ENCODE data around the gene PLEKHA7.
"Not testable (repeated sequence)": the region's sequence is repeated elsewhere in the genome, so short reads cannot be mapped to it uniquely, and the experiment has no call there.

The PLEKHA7 gene

GRCh38 chr11:17010851-17011420, 3.3 kb downstream of the PLEKHA7 start:
- DNase-seq = peak; percentile 59 to 72

- DNase-seq = no peak
Observed at GRCh38 chr11:17008099-17008498, 6.1 kb downstream of the PLEKHA7 start.

DNA sequence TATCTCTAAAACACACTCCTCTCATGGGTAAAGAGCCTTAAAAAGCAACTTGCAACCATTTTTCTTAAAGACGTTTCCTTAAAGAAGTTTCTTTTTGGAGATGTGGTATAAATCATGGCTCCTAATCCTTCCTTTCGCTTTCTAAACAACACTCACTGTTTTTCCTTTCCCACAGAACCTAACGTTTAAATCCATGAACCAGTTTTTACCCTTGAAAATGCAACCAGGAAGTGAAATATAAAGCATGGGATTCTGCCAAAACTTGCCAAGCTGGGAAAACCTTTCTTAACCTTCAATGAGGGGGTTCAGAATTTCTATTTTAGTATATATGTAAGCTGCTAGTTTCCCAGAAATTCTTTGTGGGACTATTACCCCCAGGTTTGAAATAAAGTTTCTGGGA, 8.6 kb downstream of the PLEKHA7 start:
- DNase-seq = no peak

DNA sequence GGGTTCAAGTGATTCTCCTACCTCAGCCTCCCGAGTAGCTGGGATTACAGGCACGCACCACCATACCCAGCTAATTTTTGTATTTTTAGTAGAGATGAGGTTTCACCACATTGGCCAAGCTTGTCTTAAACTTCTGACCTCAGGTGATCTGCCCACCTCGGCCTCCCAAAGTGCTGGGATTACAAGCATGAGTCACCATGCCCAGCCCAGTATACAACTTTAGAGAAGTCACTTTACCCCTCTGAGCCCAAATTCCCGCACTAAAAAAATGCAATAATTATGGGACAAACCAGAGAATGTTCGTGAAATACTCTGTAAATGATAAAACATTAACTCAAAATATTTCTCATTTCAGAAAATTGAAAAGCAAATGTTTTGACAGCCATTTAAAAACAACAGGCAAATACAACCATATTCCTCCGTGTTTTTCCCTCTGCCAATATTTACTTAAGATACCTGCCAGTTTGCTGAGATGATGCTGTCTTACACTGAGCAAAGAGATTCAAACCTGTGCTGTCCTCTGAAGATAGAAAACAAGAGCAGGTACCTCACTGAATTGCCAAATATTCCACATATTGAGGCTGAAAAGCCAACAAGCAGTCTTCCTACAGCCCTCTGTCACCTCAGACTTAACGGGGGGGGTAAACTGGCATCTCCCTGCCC, 9.6 kb downstream of the PLEKHA7 start:
- no peak for DNase-seq

GRCh38 chr11:17003426-17003825, 10.8 kb downstream of the PLEKHA7 start:
- DNase-seq = no peak

GRCh38 chr11:17002543-17002942, 11.7 kb downstream of the PLEKHA7 start:
- no peak for DNase-seq

- DNase-seq = no peak
Observed at GRCh38 chr11:17001806-17002205, 12.4 kb downstream of the PLEKHA7 start.

DNA sequence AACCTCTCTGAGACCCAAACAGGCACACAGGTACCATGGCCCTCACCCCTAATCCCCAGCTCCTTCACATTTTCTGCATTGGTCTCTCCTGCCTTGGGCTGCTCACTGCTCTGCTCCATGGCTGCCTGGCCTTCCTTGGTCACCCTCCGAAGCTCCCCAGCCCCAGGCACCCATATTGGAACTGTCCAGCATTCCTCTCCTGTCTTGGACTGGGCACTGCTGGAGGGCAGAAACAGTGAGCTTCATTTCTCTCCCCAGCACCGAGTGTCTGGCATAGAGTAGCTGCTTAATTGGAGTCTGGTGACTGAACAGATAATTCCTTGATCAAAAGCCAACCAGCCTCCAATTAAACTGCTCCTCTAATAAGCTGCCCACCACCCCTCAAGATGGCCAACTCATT, 13.2 kb downstream of the PLEKHA7 start:
- no peak for DNase-seq

- not testable (repeated sequence) for DNase-seq
Observed at GRCh38 chr11:17000253-17000652, 14.0 kb downstream of the PLEKHA7 start.

DNA sequence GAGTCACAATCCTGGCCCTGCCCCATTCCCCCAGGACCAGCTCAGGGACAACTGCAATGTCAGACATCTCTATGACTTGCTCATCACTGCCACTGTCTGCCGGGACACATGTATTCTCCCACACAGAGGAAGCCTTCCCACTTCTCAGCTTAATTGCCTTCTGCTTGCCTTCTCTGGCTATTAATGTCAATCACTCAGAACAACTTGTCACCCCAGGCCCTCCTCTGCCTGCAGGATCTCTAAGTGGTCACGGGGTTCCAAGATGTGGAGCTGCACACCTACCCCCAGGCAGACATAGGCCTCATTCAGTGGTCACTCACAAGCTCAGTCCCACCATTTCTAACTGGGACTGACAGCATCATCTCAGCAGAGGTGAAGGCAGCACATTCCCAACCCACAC, 15.1 kb downstream of the PLEKHA7 start:
- DNase-seq = no peak

DNA sequence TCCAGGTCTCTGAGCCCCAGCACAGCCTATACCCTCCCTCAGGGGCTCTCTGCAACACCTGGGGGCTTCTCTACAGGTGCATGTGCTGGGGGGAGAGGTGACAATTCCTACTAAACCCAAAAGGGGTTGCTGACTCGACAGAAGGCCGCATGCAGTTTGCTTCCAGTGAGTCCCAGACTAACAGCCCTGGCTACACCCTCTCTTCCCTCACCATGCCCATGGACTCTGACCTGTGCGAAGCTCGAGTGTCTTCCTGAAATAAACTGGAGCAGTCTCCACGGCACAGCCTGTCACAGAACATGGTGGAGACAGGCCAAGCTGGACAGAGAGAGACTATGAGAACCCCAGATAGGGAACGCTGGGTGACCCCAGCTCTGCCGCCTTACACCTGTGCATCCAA, 16.6 kb downstream of the PLEKHA7 start:
- peak in 1 of 2 experiments; percentile 61 for DNase-seq

- no peak for DNase-seq
Observed at GRCh38 chr11:16993495-16993894, 20.7 kb downstream of the PLEKHA7 start.

DNA sequence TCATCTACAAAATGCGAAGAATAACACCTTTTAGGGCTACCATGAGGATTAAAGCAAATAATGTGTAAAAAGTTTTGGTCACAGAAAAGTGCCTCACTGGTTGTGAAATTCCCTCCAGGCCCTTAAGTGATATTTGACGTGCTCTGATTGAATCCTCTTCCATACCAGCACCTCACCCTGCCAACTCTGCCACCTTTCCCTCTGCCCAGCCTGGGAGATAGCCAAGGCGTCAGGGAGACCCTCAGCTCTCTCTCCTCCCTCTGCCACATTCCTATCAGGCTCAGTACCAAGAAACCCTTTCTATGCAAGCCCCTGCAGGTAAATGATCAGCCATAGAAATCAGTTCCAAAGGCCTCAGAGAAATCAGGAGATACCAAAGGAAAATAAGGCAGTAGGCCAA, 21.4 kb downstream of the PLEKHA7 start:
- no peak for DNase-seq

- DNase-seq = no peak
Observed at GRCh38 chr11:16989554-16989953, 24.7 kb downstream of the PLEKHA7 start.

GRCh38 chr11:16987205-16987568, 27.0 kb downstream of the PLEKHA7 start:
- DNase-seq = no peak

DNA sequence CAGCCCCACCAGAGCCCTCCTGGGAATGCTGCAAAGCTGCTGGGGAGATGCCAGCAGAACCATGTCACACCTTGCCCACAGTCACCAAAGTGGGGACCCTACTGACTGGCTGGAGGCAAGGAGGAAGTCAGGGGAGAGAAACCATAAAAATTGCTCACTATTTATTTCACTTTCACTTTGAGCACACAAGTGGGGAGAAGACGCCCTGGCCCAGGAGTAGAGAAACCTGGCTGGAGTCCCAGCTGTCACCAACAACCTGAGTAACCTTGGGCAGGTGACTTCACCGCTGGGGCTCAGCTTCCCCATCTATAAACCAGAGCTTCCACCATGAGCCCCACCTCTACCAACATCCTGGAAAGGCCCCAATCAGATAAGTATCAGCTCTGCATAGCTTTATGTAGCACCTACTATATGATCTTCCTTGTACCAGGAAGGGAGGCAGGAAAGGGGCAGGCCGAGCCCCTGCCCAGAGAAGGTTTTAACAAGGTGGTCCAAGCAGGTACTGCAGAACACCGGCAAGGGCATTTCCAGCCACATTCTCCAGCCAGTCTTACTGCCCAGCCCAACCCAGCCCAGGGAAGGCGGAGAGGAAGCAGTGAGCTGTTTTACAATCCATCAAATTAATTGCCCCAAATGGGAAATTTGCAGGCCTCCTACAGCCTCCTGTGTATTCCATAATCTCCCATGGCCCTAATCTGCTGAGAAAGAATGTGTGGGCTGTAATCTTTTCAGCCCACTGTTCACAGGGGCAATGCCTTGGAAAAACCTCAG, 27.6 kb downstream of the PLEKHA7 start:
- DNase-seq = no peak

DNA sequence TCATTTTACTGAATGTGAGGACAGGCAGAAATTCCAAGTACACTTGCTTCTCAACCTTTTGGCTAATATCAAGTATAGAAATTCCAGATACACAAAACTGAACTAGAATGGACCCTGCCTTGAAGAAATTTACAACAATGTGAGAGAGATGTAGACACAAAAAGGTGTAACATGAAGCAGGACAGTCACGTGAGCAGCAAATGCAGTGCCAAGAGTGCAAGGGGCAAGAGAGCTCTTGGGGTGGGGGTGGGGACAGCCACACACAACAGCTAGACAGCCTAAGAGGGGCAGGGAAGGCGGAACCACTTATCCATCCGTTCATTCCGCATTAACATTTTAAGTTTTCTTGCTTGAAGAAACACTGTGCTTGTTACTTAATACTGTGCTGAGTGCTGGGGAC, 28.9 kb downstream of the PLEKHA7 start:
- DNase-seq = no peak

DNA sequence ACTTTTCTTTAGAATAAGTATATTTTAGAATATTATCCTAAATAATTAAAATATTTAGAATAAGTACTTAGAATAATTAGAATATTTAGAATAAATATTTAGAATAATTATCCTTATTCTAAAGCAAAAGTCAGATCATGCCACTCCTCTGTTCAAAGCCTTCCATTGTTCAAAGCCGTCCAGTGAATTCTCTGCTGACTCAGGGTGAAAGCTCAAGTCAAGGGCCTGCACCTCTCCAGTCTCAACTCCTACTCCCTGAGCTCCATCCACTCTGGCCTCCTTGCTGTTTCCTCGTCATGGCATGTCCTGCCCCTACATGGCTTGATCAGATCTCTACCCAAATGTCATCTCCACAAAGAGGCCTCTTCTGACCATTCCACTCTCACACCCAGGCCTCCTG, 30.0 kb downstream of the PLEKHA7 start:
- DNase-seq = no peak

GRCh38 chr11:16982809-16983208, 31.4 kb downstream of the PLEKHA7 start:
- no peak for DNase-seq

- DNase-seq = peak; percentile 18 to 37
Observed at GRCh38 chr11:16982256-16982671, 31.9 kb downstream of the PLEKHA7 start.

GRCh38 chr11:16981651-16982194, 32.5 kb downstream of the PLEKHA7 start:
- peak; percentile 94 to 95 for DNase-seq

GRCh38 chr11:16979703-16980622, 34.3 kb downstream of the PLEKHA7 start:
- DNase-seq = peak in 1 of 2 experiments; percentile 38

DNA sequence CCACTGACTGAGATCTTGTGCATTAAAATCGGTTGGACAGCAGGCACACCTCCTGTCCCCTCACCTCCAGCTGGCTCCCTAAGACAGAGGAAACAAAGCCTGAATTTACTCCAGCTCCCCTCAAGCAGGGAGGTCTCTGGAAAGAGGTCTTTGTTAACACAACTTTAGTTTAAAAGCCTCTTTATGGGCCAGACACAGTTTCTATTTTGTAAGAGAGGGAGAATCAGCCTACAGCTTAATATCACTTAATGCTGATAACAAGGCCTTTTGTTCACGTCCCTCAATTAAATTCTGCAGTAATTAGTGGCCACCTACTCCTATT, 36.3 kb downstream of the PLEKHA7 start:
- DNase-seq = no peak

Data from NCI-H526 (cell line).